Endothelial cell of umbilical vein (primary cell): Measurements from ENCODE around the gene FTO. TPM values are rescaled to one million over a fixed set of nuclear protein-coding genes. Genes with fewer than 3 reads are reported as not detected.

Source experiments
- BruUV-seq: library from RNA; stranded (reverse); fragments of 400-500 nt; replicated peaks from 2 replicates; lab custom pipeline; 2021; lab: Mats Ljungman, UMichigan
- CTCF ChIA-PET: fragments of 300-600, 350-600 bp; sonication (Branson Sonifier 250); formaldehyde crosslinking; loops from one replicate; lab custom pipeline; 2021; ENCODE audit warnings: antibody characterized with exemption, inconsistent platforms; lab: Charles Lee
- POLR2A ChIA-PET: fragments of 300-600, 350-600 bp; sonication (Branson Sonifier 250); formaldehyde crosslinking; loops from one replicate; lab custom pipeline; 2021; ENCODE audit warnings: antibody characterized with exemption, inconsistent platforms; lab: Charles Lee
- DNase-seq: peaks from one replicate; pipeline ENCODE4 v3.0.0-alpha.2; 2011; ENCODE audit warnings: low read depth, low spot score
- FAIRE-seq: peaks from 2 replicates; lab custom pipeline; 2011; peaks lifted over from hg19 to GRCh38; lab: Jason Lieb, UNC
- H2AFZ ChIP-seq: 2 replicates; pipeline ENCODE4 v1.6.0; 2012; ENCODE audit warnings: low read depth, low read length, control low read depth, inconsistent platforms
- H3K27ac ChIP-seq: 2 replicates; pipeline ENCODE4 v1.5.1; 2011; ENCODE audit warnings: low read depth, mild to moderate bottlenecking, control low read depth, low read length, moderate library complexity; ENCODE audit not compliant: insufficient read depth
- H3K27me3 ChIP-seq, 2 experiments: 2 replicates each; pipeline versions ENCODE4 v1.6.0 to v1.6.1; 2011; ENCODE audit warnings: low read length in 2 of 2, mixed read lengths in 1 of 2; ENCODE audit not compliant: control insufficient read depth in 2 of 2, insufficient read depth in 2 of 2
- H3K36me3 ChIP-seq, 2 experiments: 2 replicates in 1 of 2; 3 replicates in 1 of 2; pipeline ENCODE4 v1.5.1; 2011; ENCODE audit warnings: low read length in 2 of 2, mild to moderate bottlenecking in 1 of 2, moderate library complexity in 1 of 2; ENCODE audit not compliant: control insufficient read depth in 2 of 2, insufficient read depth in 2 of 2; ENCODE audit errors: extremely low read depth in 1 of 2
- H3K4me1 ChIP-seq: 3 replicates; pipeline ENCODE4 v1.5.1; 2011; ENCODE audit warnings: mild to moderate bottlenecking, low read length; ENCODE audit not compliant: control insufficient read depth, insufficient read depth; ENCODE audit errors: extremely low read depth
- H3K4me2 ChIP-seq: 2 replicates; pipeline ENCODE4 v1.6.1; 2011; ENCODE audit warnings: low read length, control low read depth, mixed read lengths; ENCODE audit not compliant: insufficient read depth
- H3K4me3 ChIP-seq, 3 experiments: fragments of 200-600 bp in 1 of 3; sonication (generic), shearing (Covaris generic) in 1 of 3; replicated peaks in 1 of 3; 2 replicates each; pipeline ENCODE4 v1.5.1; 2011 to 2016; ENCODE audit warnings: control low read depth in 3 of 3, low read length in 3 of 3, mild to moderate bottlenecking in 2 of 3, inconsistent platforms in 1 of 3, low read depth in 1 of 3, moderate library complexity in 1 of 3; ENCODE audit not compliant: insufficient read depth in 1 of 3
- H3K79me2 ChIP-seq: 2 replicates; pipeline ENCODE4 v1.6.0; 2012; ENCODE audit warnings: low read length, inconsistent platforms; ENCODE audit not compliant: control insufficient read depth, insufficient read depth
- H3K9ac ChIP-seq: replicated peaks from 2 replicates; pipeline ENCODE3; 2011; ENCODE audit warnings: low read length, control low read depth; ENCODE audit not compliant: insufficient read depth; ENCODE audit errors: extremely low read depth
- H3K9me1 ChIP-seq: replicated peaks from 3 replicates; pipeline ENCODE4 v1.6.0; 2011; ENCODE audit warnings: mild to moderate bottlenecking, low read length; ENCODE audit not compliant: control insufficient read depth, insufficient read depth; ENCODE audit errors: extremely low read depth
- H3K9me3 ChIP-seq: replicated peaks from 2 replicates; pipeline ENCODE4 v1.5.1; 2012; ENCODE audit warnings: low read length, inconsistent platforms; ENCODE audit not compliant: control insufficient read depth, insufficient read depth
- H4K20me1 ChIP-seq: replicated peaks from 2 replicates; pipeline ENCODE3; 2011; ENCODE audit warnings: mild to moderate bottlenecking, low read length; ENCODE audit not compliant: control insufficient read depth, insufficient read depth; ENCODE audit errors: extremely low read depth
- CTCF ChIP-seq, 2 donors: IDR thresholded peaks; 1 replicate in 1 of 2; 2 replicates in 1 of 2; pipeline ENCODE4 v1.5.1; 2011; ENCODE audit warnings: low read length in 2 of 2, mild to moderate bottlenecking in 2 of 2, moderate library complexity in 2 of 2, control low read depth in 1 of 2, inconsistent platforms in 1 of 2, low read depth in 1 of 2; ENCODE audit not compliant: insufficient read depth in 1 of 2; ENCODE audit errors: extremely low read depth in 1 of 2
- EZH2 ChIP-seq: IDR thresholded peaks from 2 replicates; pipeline ENCODE4 v1.6.1; 2012; ENCODE audit warnings: borderline replicate concordance, low read depth, mild to moderate bottlenecking, moderate library complexity, low read length, inconsistent platforms; ENCODE audit not compliant: severe bottlenecking
- FOS ChIP-seq: IDR thresholded peaks from 2 replicates; pipeline ENCODE4 v1.6.1; 2011; ENCODE audit warnings: mild to moderate bottlenecking, low read length, moderate library complexity, borderline replicate concordance; ENCODE audit not compliant: insufficient read depth
- GATA2 ChIP-seq: IDR thresholded peaks from 2 replicates; pipeline ENCODE4 v1.7.0; 2011; ENCODE audit warnings: low read depth, mild to moderate bottlenecking, moderate library complexity, mixed read lengths, low read length; ENCODE audit not compliant: insufficient read length, insufficient read depth
- JUN ChIP-seq: IDR thresholded peaks from 2 replicates; pipeline ENCODE4 v1.6.1; 2011; ENCODE audit warnings: borderline replicate concordance, low read depth; ENCODE audit not compliant: insufficient read length, insufficient read depth
- MAX ChIP-seq: IDR thresholded peaks from 2 replicates; pipeline ENCODE4 v1.6.1; 2011; ENCODE audit not compliant: insufficient read depth, insufficient read length
- MYC ChIP-seq: IDR thresholded peaks from one replicate; pipeline ENCODE4 v1.6.1; 2011; ENCODE audit warnings: mild to moderate bottlenecking, low read depth, low read length
- POLR2A ChIP-seq: IDR thresholded peaks from 2 replicates; pipeline ENCODE4 v1.6.1; 2012; ENCODE audit warnings: low read depth, mild to moderate bottlenecking, control low read depth, low read length
- POLR2AphosphoS5 ChIP-seq: IDR thresholded peaks from 2 replicates; pipeline ENCODE4 v1.6.1; 2012; ENCODE audit warnings: low read depth, mild to moderate bottlenecking, control low read depth, low read length, moderate library complexity; ENCODE audit not compliant: insufficient read depth
- dilution Hi-C: fragments of 300-500 bp; cut with MboI; formaldehyde crosslinking; loops from one replicate; pipeline ENCODE4 v1.15.0; 2019; ENCODE audit warnings: low sequenced_read_pairs; ENCODE audit not compliant: extremely low pct_ligation_motif_present
- intact Hi-C: fragments of 100-400 bp; cut with micrococcal nuclease; formaldehyde crosslinking; loops from one replicate; pipeline ENCODE4 v1.10.0; 2022
- polyA plus RNA-seq, 4 experiments: library from polyadenylated mRNA; depleted of rRNA in 3 of 4; stranded (reverse) in 3 of 4; unstranded in 1 of 4; fragments of >200 nt; gene quantifications; 2 replicates each; pipeline versions ENCODE4 v1.2.1 to v1.2.3, GENCODE V29; 2011 to 2012; ENCODE audit warnings: missing spikeins in 1 of 4
- total RNA-seq: library from RNA; stranded (reverse); gene quantifications from 2 replicates; pipeline ENCODE4 v1.2.3, GENCODE V29; 2021

FTO gene
- total and polyA plus RNA-seq, 2 donors (not counting 3 experiments of a cell fraction or from before 2014, with no cell fraction given): 48.6 to 87.1 TPM

DNA sequence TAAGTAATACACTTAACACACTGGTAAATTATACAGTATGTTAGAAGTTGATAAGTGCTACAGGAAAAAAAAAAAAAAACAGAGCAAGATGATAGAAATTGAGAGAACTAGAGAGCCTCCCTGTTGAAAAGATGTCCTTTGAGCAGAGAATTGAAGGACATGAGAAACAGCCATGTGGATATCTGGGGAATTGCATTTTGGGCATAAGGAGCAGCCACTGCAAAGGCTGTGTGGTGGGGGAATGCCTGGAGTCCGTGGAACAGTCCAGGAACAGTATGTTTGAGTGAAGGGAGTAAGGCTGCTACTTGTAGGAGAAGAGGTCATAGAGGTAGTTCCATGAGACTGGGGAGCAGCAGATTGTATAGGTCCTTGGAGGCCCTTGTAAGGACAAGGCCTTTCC is 178.4 kb downstream of the FTO start:
- FAIRE-seq (no peak), DNase-seq (no peak)
- Histone ChIP-seq H3K9me3 (no peaks in the 10 kb centered on the region), H3K4me3 (no peak overlapping the region), H3K27ac (no peak overlapping the region), H3K79me2 (no peaks in the 10 kb centered on the region), H3K9ac (no peak overlapping the region), H3K9me1 (no peaks in the 10 kb centered on the region), H3K4me2 (no peak overlapping the region), H3K4me1 (no peaks in the 10 kb centered on the region), H3K27me3 (no peaks in the 10 kb centered on the region), H3K36me3 (peaks cover 0 to 3% of the 10 kb centered on the region in 2 experiments), H2AFZ (no peak overlapping the region), H4K20me1 (no peaks in the 10 kb centered on the region)
- intact Hi-C loops: no loop called here
- no TSS peak for BruUV-seq
- CTCF ChIA-PET: interaction anchor here (1.0 kb wide), 1 partner anchor 10 kb away, joined by 6 read pairs; no protein-coding TSS in a partner anchor
- POLR2A ChIA-PET: no interaction called here
- no peak for TF ChIP-seq FOS
- TF ChIP-seq MAX: no peak
- no peak for TF ChIP-seq POLR2A
- TF ChIP-seq EZH2: no peak
- no peak for TF ChIP-seq GATA2
- TF ChIP-seq POLR2AphosphoS5: no peak
- TF ChIP-seq CTCF (IDR thresholded peaks at IDR 0.05; ENCODE audit: extremely low read depth in 1 of 2, insufficient read depth in 1 of 2, low read depth in 1 of 2, low read length in 2 of 2): no peak
- no peak for TF ChIP-seq JUN
- no peak for TF ChIP-seq MYC
- dilution Hi-C loops: no loop called here
